ENCODE measurements around the gene PPP6R2. TPM values are rescaled to one million over a fixed set of nuclear protein-coding genes. Genes with fewer than 3 reads are reported as not detected.

Gene PPP6R2
- total and polyA plus RNA-seq, 10 donors: 23.6 to 76.2 (median 62.1) TPM

DNA sequence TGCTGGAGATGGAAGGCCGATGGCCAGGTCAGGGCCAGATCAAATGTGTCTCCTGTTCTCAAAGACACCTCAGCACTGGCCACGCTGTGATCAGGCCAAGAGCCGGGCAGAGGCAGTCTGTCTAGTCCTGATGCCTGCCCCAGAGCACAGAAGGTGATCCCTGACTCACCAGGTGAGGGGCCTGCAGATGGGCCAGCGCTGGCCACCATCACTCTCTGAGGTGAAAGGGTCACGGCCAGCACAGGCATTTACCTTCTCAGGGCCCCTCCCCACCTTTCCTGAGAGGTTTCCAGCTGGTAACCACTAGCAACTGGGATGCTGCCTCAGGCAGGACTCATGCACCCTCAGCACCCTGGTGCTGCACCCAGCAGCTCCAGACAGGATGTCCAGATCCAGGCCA is 128.8 kb downstream of the PPP6R2 start:
- H3K36me3 ChIP-seq: peaks cover 0 to 15% (median 11%) of the 10 kb centered on the region in 6 donors
- H3K9me3 ChIP-seq: no peaks in the 10 kb centered on the region
- 71 to 86% (median 78%) methylated on average over 4 to 5 of the region's 5 CpGs for WGBS, 5 donors
- H3K4me3 ChIP-seq: no peak overlapping the region
- no peak for DNase-seq
- intact Hi-C loops (cut with DNase I; ENCODE audit: low total_unique reads): loop anchor here (10.0 kb wide), 1 partner anchor 127 kb away; the partner anchor contains the start of gene PPP6R2
- H3K27me3 ChIP-seq (replicated peaks in 1 of 7): no peaks in the 10 kb centered on the region
- TF ChIP-seq POLR2A (IDR thresholded peaks at IDR 0.05) (no peak), POLR2AphosphoS5 (IDR thresholded peaks at IDR 0.05) (no peak)
- TF ChIP-seq, protein P1, sequence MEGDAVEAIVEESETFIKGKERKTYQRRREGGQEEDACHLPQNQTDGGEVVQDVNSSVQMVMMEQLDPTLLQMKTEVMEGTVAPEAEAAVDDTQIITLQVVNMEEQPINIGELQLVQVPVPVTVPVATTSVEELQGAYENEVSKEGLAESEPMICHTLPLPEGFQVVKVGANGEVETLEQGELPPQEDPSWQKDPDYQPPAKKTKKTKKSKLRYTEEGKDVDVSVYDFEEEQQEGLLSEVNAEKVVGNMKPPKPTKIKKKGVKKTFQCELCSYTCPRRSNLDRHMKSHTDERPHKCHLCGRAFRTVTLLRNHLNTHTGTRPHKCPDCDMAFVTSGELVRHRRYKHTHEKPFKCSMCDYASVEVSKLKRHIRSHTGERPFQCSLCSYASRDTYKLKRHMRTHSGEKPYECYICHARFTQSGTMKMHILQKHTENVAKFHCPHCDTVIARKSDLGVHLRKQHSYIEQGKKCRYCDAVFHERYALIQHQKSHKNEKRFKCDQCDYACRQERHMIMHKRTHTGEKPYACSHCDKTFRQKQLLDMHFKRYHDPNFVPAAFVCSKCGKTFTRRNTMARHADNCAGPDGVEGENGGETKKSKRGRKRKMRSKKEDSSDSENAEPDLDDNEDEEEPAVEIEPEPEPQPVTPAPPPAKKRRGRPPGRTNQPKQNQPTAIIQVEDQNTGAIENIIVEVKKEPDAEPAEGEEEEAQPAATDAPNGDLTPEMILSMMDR (IDR thresholded peaks at IDR 0.05 in 8 of 11, conservative IDR thresholded peaks at IDR 0.05 in 3 of 11): no peak
- H3K27ac ChIP-seq: peak overlapping the region in 4 of 8 donors; percentile 80 to 90 (median 86)
- peaks cover 52 to 82% (median 69%) of the 10 kb centered on the region in 6 donors for H3K4me1 ChIP-seq

DNA sequence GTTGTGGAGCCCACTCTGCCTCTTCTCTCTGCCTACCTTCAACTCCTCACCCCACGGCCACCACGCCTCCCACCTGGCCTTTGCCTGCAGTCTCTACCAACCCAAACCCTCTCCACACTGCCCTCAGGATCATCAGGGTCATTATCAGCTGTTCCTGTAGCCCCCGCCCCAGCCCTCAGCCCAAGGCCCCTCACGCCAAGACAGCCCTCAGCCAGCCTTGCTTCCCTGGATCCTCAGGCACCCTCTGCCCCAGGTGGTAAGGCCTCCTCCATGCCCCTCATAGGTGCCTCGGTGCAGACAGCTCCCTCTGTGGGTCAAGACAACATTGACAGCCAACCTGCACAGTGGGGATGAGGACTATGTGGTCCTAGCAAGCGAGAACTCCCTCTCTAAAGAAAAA is 130.0 kb downstream of the PPP6R2 start:
- peaks cover 0 to 3% (median under 1%) of the 10 kb centered on the region in 6 donors for H3K36me3 ChIP-seq
- no peaks in the 10 kb centered on the region for H3K9me3 ChIP-seq
- H3K27ac ChIP-seq: peak overlapping the region in 3 of 8 donors; percentile 80 to 90 (median 89)
- no peaks in the 10 kb centered on the region for H3K27me3 ChIP-seq (replicated peaks in 1 of 7)
- 71 to 78% (median 75%) methylated on average over 6 of the region's 6 CpGs for WGBS, 5 donors
- intact Hi-C loops (cut with DNase I; ENCODE audit: low total_unique reads): loop anchor here (10.0 kb wide), 1 partner anchor 128 kb away; the partner anchor contains the start of gene PPP6R2
- peak overlapping the region in 6 of 8 donors; percentile 57 to 97 (median 86) for H3K4me3 ChIP-seq
- TF ChIP-seq POLR2A (IDR thresholded peaks at IDR 0.05): no peak
- TF ChIP-seq, protein P1 (IDR thresholded peaks at IDR 0.05 in 8 of 11, conservative IDR thresholded peaks at IDR 0.05 in 3 of 11): peak in 7 of 11 experiments; percentile 4 to 50 (median 24)
- no peak for TF ChIP-seq POLR2AphosphoS5 (IDR thresholded peaks at IDR 0.05)
- peak; percentile 79 for DNase-seq
- H3K4me1 ChIP-seq: peaks cover 52 to 71% (median 67%) of the 10 kb centered on the region in 6 donors

DNA sequence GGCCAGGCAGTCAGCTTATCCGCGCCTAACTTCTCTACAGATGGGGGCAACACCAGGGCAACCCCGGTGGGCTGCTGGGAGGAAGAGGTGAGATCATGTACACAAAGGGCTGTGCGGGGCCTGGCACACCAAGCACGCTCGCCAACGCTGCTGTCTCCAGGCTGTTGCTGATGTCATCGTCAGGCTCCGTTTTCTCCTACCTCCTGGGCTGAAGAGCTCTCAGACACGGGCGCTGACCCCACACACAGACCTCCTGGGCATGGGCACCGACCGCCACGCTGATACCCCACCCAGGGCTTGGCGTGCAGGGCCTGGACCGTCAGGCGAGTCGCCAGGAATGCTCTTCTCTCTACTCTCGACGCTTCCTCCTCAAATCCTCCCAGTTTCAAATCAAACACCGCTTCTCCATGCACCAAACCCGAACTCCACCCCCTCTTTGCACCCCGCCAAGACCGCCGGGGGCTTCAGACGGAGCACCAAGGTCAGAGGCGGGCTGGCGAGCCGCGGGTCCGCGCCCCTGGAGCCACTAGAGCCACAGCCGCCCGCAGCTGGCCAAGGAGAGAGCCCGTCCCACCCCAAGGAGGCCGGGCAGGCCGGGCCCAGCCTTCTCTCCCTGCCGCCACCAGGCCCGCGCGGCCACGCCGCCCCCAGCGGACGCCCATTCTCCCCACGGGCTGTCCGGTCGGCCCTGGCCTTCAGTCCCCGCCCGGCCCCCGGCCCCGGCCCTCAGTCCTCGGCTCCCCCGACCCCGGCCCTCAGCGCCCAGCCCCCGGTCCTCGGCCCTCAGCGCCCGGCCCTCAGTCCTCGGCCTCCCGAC is 130.9 kb downstream of the PPP6R2 start:
- Histone ChIP-seq H3K36me3 (no peaks in the 10 kb centered on the region), H3K27ac (peak overlapping the region in 7 of 8 donors; percentile 51 to 91 (median 86)), H3K4me3 (peak overlapping the region; percentile 54 to 97 (median 80)), H3K9me3 (no peaks in the 10 kb centered on the region), H3K27me3 (replicated peaks in 1 of 7) (peaks cover 0 to 2% (median 0%) of the 10 kb centered on the region in 7 donors), H3K4me1 (peaks cover 50 to 61% (median 57%) of the 10 kb centered on the region in 6 donors)
- TF ChIP-seq POLR2AphosphoS5 (IDR thresholded peaks at IDR 0.05): peak in 1 of 3 donors; percentile 32
- TF ChIP-seq, protein P1 (IDR thresholded peaks at IDR 0.05 in 8 of 11, conservative IDR thresholded peaks at IDR 0.05 in 3 of 11): no peak
- DNase-seq: peak; percentile 86
- intact Hi-C loops (cut with DNase I; ENCODE audit: low total_unique reads): loop anchor here (10.0 kb wide), 1 partner anchor 129 kb away; the partner anchor contains the start of gene PPP6R2
- 6 to 11% (median 9%) methylated on average over 39 to 62 of the region's 62 CpGs for WGBS, 5 donors

Data from spleen (tissue), 11 donors.